ENCODE results near the gene CBR4.
"Not testable (repeated sequence)": the region's sequence is repeated elsewhere in the genome, so short reads cannot be mapped to it uniquely, and the experiment has no call there.

The CBR4 gene

DNA sequence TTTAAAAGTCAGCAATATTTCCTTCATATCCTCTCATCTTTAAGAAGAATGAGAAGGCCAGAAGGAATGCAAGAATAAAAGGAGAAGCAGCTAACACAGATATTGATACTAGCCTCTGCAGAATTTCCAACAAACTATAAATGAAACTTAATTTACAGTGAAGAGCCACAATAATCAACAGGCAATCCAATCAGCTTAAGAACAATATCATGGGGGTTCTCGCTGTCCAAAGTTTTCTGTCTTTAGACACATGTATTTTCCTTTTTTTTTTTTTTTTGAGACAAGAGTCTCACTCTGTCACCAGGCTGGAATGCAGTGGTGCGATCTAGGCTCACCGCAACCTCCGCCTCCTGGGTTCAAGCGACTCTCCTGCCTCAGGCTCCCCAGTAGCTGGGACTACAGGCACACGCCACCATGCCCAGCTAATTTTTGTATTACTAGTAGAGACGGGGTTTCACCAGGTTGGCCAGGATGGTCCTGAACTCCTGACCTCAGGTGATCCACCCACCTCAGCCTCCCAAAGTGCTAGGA is 17.0 kb downstream of the CBR4 start:
- not testable (repeated sequence) for FAIRE-seq

- FAIRE-seq: no peak
Measured at GRCh38 chr4:168981942-168982341, 28.1 kb downstream of the CBR4 start.

GRCh38 chr4:168981460-168981859 is 28.6 kb downstream of the CBR4 start:
- no peak for FAIRE-seq

DNA sequence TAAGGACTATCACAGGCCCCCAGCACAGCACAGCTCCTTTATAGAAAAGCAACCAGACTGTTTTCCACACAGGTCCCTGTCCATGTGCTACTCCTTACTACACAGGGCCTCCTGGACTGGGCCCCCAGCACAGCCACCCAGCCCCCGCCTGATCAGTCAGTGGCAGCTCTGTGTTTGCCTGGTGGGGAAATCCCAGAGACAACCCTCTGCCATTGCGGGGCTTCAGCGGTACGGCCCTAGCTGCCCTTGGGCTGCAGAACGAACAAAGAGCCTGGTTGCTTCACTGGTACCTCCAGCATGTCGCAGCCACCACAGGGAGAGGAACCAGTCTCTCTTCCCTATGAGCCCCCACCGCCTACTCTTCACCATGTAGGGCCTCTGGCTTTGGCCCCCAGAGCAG is 30.7 kb downstream of the CBR4 start:
- no peak for FAIRE-seq

DNA sequence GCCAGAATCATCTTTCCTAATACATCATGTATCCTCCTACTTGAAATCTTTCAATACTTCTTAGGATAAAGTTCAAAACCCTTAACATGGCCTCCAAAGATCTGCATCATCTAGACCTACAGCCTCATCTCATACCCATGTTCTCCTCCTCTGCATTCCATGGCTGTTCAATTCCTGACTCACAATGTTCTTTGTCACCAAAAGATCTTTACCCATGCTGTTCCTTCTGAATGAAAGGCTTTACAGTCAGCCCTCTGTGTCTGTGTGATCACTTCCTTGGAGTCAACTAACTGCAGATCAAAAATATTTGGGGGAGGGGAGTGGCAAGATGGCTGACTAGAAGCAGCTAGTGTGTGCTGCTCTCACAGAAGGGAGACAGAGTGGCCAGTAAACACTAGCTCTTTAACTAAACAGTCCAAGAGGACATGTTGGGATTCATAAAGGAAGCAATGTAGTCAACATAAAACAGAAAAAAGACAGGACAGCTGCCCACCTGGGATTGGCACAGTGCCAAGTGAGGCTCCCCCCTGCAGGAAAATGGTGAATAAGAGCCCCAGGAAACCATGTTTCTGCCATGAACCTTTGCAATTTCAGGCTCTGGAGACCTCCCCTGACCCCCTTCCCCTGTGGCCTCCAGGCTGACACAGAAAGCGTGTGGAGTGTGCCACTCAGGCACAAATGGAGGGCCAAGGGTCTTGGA is 31.9 kb downstream of the CBR4 start:
- FAIRE-seq: no peak

- no peak for FAIRE-seq
Measured at GRCh38 chr4:168972596-168972995, 37.5 kb downstream of the CBR4 start.

DNA sequence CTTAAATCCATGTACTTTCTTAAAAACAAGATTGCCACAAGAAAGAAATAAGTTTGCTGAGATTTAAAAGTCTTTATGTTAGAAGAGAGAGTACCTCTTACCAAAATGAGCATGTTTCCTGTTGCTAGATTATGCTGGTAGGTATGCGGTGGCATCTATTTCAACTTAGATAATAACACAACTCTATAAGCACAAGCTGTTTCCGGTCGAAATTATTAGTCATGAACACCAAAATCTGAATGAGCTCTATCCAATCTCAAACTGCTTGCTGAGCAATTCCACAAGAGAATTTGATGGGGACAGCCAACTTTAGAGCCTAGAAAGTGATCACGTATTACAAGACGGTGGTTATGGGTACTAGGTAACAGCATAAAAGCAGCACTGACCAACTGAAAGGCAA is 49.3 kb downstream of the CBR4 start:
- no peak for FAIRE-seq

GRCh38 chr4:168955674-168956073 is 54.4 kb downstream of the CBR4 start:
- no peak for FAIRE-seq

DNA sequence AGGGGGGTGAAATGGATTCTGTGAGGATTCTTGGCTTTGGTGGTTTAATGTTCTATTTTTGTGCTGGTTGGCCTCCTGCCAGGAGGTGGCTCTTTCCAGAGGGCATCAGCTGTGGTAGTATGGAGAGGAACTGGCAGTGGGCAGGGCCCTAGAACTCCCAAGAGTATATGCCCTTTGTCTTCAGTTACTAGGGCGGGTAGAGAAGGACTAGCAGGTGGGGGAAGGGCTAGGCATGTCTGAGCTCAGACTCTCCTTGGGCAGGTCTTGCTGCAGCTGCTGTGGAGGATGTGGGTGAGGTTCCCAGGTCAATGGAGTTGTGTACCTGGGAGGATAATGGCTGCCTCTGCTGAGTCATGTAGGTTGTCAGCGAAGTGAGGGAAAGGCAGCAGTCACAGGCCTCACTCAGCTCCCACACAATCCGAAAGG is 57.2 kb downstream of the CBR4 start:
- FAIRE-seq: not testable (repeated sequence)

- FAIRE-seq: no peak
Measured at GRCh38 chr4:168945291-168945690, 64.8 kb downstream of the CBR4 start.

DNA sequence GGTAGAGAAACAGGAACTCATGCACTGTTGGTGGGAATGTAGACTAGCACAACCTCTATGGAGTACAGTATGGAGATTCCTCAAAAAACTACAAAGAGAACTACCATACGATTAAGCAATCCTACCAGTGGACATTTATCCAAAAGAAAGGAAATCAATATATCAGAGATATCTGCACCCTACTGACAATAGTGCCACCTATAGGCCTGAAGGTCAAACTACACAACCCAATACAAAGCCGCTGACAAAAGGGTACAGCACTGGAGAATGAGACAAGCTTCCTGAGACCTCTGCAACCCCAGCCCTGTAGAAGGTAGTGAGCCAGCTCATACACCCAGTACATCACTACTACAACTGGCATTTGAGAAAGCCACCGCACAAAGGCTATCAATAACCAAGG is 67.1 kb downstream of the CBR4 start:
- FAIRE-seq: no peak
